GM06990 (cell line): Measurements from ENCODE around the gene MND1.

Experiments used
- DNase-seq: peaks from one replicate; pipeline ENCODE4 v3.0.0-alpha.2; 2011; ENCODE audit not compliant: insufficient read length; ENCODE audit errors: extremely low read depth
- H3K27me3 ChIP-seq: replicated peaks from 2 replicates; pipeline ENCODE4 v1.6.0; 2011; ENCODE audit warnings: low read length; ENCODE audit not compliant: control insufficient read depth, insufficient read depth
- H3K36me3 ChIP-seq: 2 replicates; pipeline ENCODE4 v1.5.1; 2011; ENCODE audit warnings: low read length; ENCODE audit not compliant: control insufficient read depth, insufficient read depth
- H3K4me3 ChIP-seq: replicated peaks from 2 replicates; pipeline ENCODE4 v1.5.1; 2011; ENCODE audit warnings: low read depth, mild to moderate bottlenecking, control low read depth, low read length
- CTCF ChIP-seq: IDR thresholded peaks from 2 replicates; pipeline ENCODE4 v1.5.1; 2011; ENCODE audit warnings: low read length, control low read depth, mild to moderate bottlenecking, inconsistent platforms; ENCODE audit not compliant: insufficient read depth, poor library complexity, severe bottlenecking

MND1 gene

GRCh38 chr4:153375303-153375702 is 30.8 kb downstream of the MND1 start:
- H3K4me3 ChIP-seq: no peak overlapping the region
- no peak for DNase-seq
- H3K36me3 ChIP-seq: no peaks in the 10 kb centered on the region
- TF ChIP-seq CTCF: no peak
- H3K27me3 ChIP-seq: no peaks in the 10 kb centered on the region

DNA sequence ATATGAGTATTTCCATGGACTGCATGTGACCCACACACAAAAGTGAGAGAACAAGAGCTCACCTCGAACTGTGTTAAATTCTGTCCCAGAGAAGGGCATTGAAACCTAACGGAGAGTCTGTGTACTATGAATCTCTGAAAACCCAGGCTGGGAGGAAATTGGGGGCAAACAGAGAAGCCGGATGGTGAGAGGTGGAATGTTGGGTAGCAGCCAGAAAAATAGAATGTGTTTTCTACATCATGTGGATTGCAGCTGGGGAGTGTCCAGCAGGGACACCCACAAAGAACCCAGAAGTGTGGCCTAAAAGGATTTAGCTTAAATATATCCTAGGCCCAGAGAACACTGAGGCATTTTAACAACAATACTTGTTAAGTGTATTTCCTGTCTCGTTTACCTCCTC is 38.6 kb downstream of the MND1 start:
- no peak for TF ChIP-seq CTCF
- H3K27me3 ChIP-seq: no peaks in the 10 kb centered on the region
- DNase-seq: no peak
- H3K36me3 ChIP-seq: no peaks in the 10 kb centered on the region
- H3K4me3 ChIP-seq: no peak overlapping the region

- H3K36me3 ChIP-seq: no peaks in the 10 kb centered on the region
- no peak for TF ChIP-seq CTCF
- DNase-seq: no peak
- H3K27me3 ChIP-seq: no peaks in the 10 kb centered on the region
- no peak overlapping the region for H3K4me3 ChIP-seq
Observed at GRCh38 chr4:153384160-153384559, 39.7 kb downstream of the MND1 start.

GRCh38 chr4:153385784-153386183 is 41.3 kb downstream of the MND1 start:
- Histone ChIP-seq H3K36me3 (no peaks in the 10 kb centered on the region), H3K27me3 (no peaks in the 10 kb centered on the region), H3K4me3 (no peak overlapping the region)
- TF ChIP-seq CTCF: no peak
- no peak for DNase-seq

DNA sequence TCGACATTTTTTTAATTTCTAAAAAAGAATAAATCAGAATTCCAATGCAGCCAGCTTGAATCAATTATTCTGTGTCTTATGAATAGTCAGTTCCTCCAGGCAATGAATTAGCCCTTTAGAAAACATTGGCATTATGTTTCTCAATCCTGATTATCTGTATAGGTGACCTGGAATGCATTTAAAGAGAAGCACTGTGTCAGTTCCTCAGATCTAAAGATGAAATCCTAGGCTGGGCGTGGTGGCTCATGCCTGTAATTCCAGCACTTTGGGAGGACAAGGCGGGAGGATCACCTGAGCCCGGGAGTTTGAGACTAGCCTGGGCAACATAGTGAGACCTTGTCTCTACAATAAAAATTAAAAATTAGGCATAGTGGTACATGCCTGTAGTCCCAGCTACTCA is 43.5 kb downstream of the MND1 start:
- no peak for DNase-seq
- Histone ChIP-seq H3K4me3 (no peak overlapping the region), H3K27me3 (no peaks in the 10 kb centered on the region), H3K36me3 (no peaks in the 10 kb centered on the region)
- no peak for TF ChIP-seq CTCF

- Histone ChIP-seq H3K4me3 (no peak overlapping the region), H3K27me3 (no peaks in the 10 kb centered on the region), H3K36me3 (no peaks in the 10 kb centered on the region)
- no peak for TF ChIP-seq CTCF
- DNase-seq: no peak
Observed at GRCh38 chr4:153393397-153393796, 48.9 kb downstream of the MND1 start.
